ENCODE results near the gene TNFRSF11A. TPM values are rescaled to one million over a fixed set of nuclear protein-coding genes. Genes with fewer than 3 reads are reported as not detected.

TNFRSF11A gene
- total RNA-seq, 1 experiment from 2014 or later, result 0.16 TPM

DNA sequence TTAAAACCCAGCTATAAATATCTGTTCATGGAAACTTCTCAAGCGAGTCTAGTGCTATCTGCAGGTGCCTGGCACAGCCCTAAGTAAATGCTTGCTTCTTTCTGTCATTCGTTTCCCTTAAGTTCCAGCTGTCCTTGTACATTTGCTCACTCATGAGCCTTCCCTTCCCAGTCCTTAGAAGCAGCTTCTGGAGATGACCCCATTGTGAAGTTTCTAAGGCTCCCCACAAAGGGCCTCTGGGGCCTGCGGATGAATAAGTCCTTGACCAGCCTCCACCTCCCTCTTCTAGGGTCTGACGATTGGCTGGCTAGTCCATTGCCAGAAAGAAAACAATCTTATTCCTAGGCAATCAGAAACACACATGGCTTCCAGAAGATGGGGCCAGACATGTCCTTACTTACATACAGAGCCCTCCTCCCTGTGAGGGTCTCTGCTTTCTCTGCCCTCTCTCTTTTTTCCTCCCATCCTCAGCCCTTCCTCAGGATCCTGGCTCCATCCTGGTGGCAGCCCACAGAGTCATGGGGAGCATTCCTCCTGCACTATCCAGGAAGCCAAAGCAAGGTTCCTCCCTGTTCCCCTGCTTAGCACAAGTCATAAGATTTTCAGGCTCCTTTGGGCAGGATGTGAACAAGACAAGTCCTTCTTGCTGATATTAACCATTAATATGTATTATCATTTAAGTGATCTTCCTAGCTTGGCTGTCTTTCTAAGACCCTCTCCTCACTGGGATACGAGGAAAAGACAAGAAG is 87.3 kb downstream of the TNFRSF11A start:
- H3K27me3 Mint-ChIP-seq (ENCODE audit: insufficient read depth, unreplicated experiment), result no peaks in the 10 kb centered on the region
- H3K9me3 Mint-ChIP-seq (ENCODE audit: unreplicated experiment), result no peaks in the 10 kb centered on the region
- DNase-seq, result no peak
- intact Hi-C loops (cut with micrococcal nuclease; ENCODE audit: unreplicated experiment), result no loop called here
- BruUV-seq (replicated peaks), result no TSS peak
- H3K27ac Mint-ChIP-seq (ENCODE audit: unreplicated experiment), result no peak overlapping the region
- H3K4me1 ChIP-seq, result no peaks in the 10 kb centered on the region
- no peaks in the 10 kb centered on the region for H3K36me3 Mint-ChIP-seq (ENCODE audit: insufficient read depth, unreplicated experiment)
- H3K9me3 ChIP-seq, result no peaks in the 10 kb centered on the region
- no peaks in the 10 kb centered on the region for H3K27me3 ChIP-seq (replicated peaks; ENCODE audit: control insufficient read depth, insufficient read depth, low read length)
- no peaks in the 10 kb centered on the region for H3K36me3 ChIP-seq (ENCODE audit: control insufficient read depth, insufficient read depth, low read length)
- no peaks in the 10 kb centered on the region for H3K4me1 Mint-ChIP-seq (ENCODE audit: low read depth, unreplicated experiment)
- ChIA-PET POLR2A (no interaction called here), CTCF (no interaction called here)
- H3K4me3 ChIP-seq (ENCODE audit: low read depth, low read length), result no peak overlapping the region
- no peak overlapping the region for H3K4me3 Mint-ChIP-seq (ENCODE audit: unreplicated experiment)
- TF ChIP-seq, protein P1, sequence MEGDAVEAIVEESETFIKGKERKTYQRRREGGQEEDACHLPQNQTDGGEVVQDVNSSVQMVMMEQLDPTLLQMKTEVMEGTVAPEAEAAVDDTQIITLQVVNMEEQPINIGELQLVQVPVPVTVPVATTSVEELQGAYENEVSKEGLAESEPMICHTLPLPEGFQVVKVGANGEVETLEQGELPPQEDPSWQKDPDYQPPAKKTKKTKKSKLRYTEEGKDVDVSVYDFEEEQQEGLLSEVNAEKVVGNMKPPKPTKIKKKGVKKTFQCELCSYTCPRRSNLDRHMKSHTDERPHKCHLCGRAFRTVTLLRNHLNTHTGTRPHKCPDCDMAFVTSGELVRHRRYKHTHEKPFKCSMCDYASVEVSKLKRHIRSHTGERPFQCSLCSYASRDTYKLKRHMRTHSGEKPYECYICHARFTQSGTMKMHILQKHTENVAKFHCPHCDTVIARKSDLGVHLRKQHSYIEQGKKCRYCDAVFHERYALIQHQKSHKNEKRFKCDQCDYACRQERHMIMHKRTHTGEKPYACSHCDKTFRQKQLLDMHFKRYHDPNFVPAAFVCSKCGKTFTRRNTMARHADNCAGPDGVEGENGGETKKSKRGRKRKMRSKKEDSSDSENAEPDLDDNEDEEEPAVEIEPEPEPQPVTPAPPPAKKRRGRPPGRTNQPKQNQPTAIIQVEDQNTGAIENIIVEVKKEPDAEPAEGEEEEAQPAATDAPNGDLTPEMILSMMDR (IDR thresholded peaks at IDR 0.05; ENCODE audit: insufficient read depth in 1 of 2, low read depth in 1 of 2, low read length in 1 of 2, severe bottlenecking in 1 of 2, unreplicated experiment in 1 of 2), result no peak

DNA sequence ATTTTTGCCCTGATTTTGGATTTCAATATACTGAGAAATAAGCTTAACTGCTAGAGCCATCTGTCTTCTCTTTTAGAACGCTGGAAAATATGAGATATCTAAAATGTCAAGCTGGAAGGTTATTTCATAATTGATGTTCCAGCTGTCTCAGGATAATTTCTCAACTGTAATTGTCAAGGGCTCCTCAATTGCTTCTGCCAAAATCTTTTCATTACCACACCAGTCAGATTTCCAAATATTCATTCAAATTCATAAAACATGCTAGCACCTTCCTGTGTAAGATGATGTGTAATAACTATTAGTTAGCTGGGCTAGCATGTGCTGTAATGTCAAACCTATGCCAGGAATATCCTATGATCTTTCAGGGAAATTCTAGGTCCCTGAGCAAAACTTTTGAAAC is 88.1 kb downstream of the TNFRSF11A start:
- CTCF ChIA-PET, result no interaction called here
- no peaks in the 10 kb centered on the region for H3K36me3 ChIP-seq (ENCODE audit: control insufficient read depth, insufficient read depth, low read length)
- intact Hi-C loops (cut with micrococcal nuclease; ENCODE audit: unreplicated experiment), result no loop called here
- POLR2A ChIA-PET, result no interaction called here
- H3K4me3 Mint-ChIP-seq (ENCODE audit: unreplicated experiment), result no peak overlapping the region
- TF ChIP-seq, protein P1 (IDR thresholded peaks at IDR 0.05; ENCODE audit: insufficient read depth in 1 of 2, low read depth in 1 of 2, low read length in 1 of 2, severe bottlenecking in 1 of 2, unreplicated experiment in 1 of 2), result no peak
- no peak overlapping the region for H3K27ac Mint-ChIP-seq (ENCODE audit: unreplicated experiment)
- no peak overlapping the region for H3K4me3 ChIP-seq (ENCODE audit: low read depth, low read length)
- no peaks in the 10 kb centered on the region for H3K4me1 ChIP-seq
- no TSS peak for BruUV-seq (replicated peaks)
- no peaks in the 10 kb centered on the region for H3K27me3 Mint-ChIP-seq (ENCODE audit: insufficient read depth, unreplicated experiment)
- H3K27me3 ChIP-seq (replicated peaks; ENCODE audit: control insufficient read depth, insufficient read depth, low read length), result no peaks in the 10 kb centered on the region
- H3K9me3 Mint-ChIP-seq (ENCODE audit: unreplicated experiment), result no peaks in the 10 kb centered on the region
- no peaks in the 10 kb centered on the region for H3K4me1 Mint-ChIP-seq (ENCODE audit: low read depth, unreplicated experiment)
- no peaks in the 10 kb centered on the region for H3K9me3 ChIP-seq
- no peaks in the 10 kb centered on the region for H3K36me3 Mint-ChIP-seq (ENCODE audit: insufficient read depth, unreplicated experiment)
- DNase-seq, result no peak

DNA sequence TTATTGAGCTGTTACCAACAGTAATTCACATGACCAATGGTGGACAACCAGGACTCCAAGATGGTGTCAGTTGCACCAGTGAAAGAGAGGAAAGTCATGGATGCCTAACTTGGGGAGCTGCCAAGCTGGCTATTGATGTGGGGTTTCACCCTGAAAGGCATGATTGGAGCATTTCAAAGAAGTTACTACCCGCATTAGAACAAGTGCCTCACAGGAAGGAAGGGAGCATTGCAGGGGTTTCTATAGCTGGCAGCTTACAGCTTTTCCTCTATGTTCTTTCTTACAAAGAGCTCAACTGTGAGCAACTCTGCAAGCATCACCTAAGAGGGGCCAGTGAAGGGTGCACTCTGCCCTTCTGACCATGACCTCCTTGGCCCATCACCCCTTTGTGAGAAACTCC is 93.1 kb downstream of the TNFRSF11A start:
- H3K27me3 Mint-ChIP-seq (ENCODE audit: insufficient read depth, unreplicated experiment), result no peaks in the 10 kb centered on the region

More for the DNA sequence above, 93.1 kb downstream of the TNFRSF11A start:
- no peaks in the 10 kb centered on the region for H3K4me1 ChIP-seq
- H3K9me3 Mint-ChIP-seq (ENCODE audit: unreplicated experiment), result no peaks in the 10 kb centered on the region
- no peaks in the 10 kb centered on the region for H3K36me3 Mint-ChIP-seq (ENCODE audit: insufficient read depth, unreplicated experiment)
- H3K27me3 ChIP-seq (replicated peaks; ENCODE audit: control insufficient read depth, insufficient read depth, low read length), result no peaks in the 10 kb centered on the region
- no peak for DNase-seq
- H3K27ac Mint-ChIP-seq (ENCODE audit: unreplicated experiment), result no peak overlapping the region
- ChIA-PET CTCF (no interaction called here), POLR2A (no interaction called here)
- H3K9me3 ChIP-seq, result no peaks in the 10 kb centered on the region
- H3K4me1 Mint-ChIP-seq (ENCODE audit: low read depth, unreplicated experiment), result peaks cover 17% of the 10 kb centered on the region
- no peaks in the 10 kb centered on the region for H3K36me3 ChIP-seq (ENCODE audit: control insufficient read depth, insufficient read depth, low read length)
- BruUV-seq (replicated peaks), result no TSS peak
- intact Hi-C loops (cut with micrococcal nuclease; ENCODE audit: unreplicated experiment), result no loop called here
- no peak overlapping the region for H3K4me3 Mint-ChIP-seq (ENCODE audit: unreplicated experiment)
- no peak overlapping the region for H3K4me3 ChIP-seq (ENCODE audit: low read depth, low read length)
- TF ChIP-seq, protein P1 (IDR thresholded peaks at IDR 0.05; ENCODE audit: insufficient read depth in 1 of 2, low read depth in 1 of 2, low read length in 1 of 2, severe bottlenecking in 1 of 2, unreplicated experiment in 1 of 2), result no peak
